IMR-90 (cell line): ENCODE measurements around the gene RNASE7. TPM values are rescaled to one million over a fixed set of nuclear protein-coding genes. Genes with fewer than 3 reads are reported as not detected.

Experiments used
- ATAC-seq: fragments of 200-7000 bp; cut with Tn5 transposase; 2 replicates; pipeline ENCODE4 v1.9.1; 2020; ENCODE audit warnings: low read depth, mild to moderate bottlenecking, moderate library complexity
- BruUV-seq: library from RNA; stranded (reverse); fragments of 400-500 nt; replicated peaks from 2 replicates; lab custom pipeline; 2021; lab: Mats Ljungman, UMichigan
- CTCF ChIA-PET: fragments of 300-600 bp; formaldehyde crosslinking; extraction: SDS; loops from one replicate; lab custom pipeline; 2021; ENCODE audit warnings: antibody characterized with exemption; lab: Yijun Ruan, JAX
- POLR2A ChIA-PET: fragments of 300-600 bp; sonication (Branson Sonifier 250); formaldehyde crosslinking; loops from one replicate; lab custom pipeline; 2022; ENCODE audit warnings: antibody characterized with exemption; ENCODE audit not compliant: unreplicated experiment; lab: Charles Lee
- DNase-seq: peaks from one replicate; pipeline ENCODE4 v3.0.0; 2013
- H2AFZ ChIP-seq: replicated peaks from 2 replicates; pipeline ENCODE3; 2013; ENCODE audit warnings: low read length, mild to moderate bottlenecking; ENCODE audit not compliant: poor library complexity
- H2AK5ac ChIP-seq: 2 replicates; pipeline ENCODE4 v1.6.1; 2013; ENCODE audit warnings: low read depth, low read length, inconsistent platforms
- H2AK9ac ChIP-seq: replicated peaks from 2 replicates; pipeline ENCODE3; 2013; ENCODE audit warnings: mild to moderate bottlenecking, low read depth, low read length, moderate library complexity; ENCODE audit not compliant: poor library complexity
- H2BK120ac ChIP-seq: 2 replicates; pipeline ENCODE4 v1.6.1; 2013; ENCODE audit warnings: low read depth, low read length, inconsistent platforms
- H2BK15ac ChIP-seq: 3 replicates; pipeline ENCODE4 v1.6.1; 2013; ENCODE audit warnings: low read depth, low read length, inconsistent platforms
- H2BK20ac ChIP-seq: 2 replicates; pipeline ENCODE4 v1.6.1; 2013; ENCODE audit warnings: low read depth, mild to moderate bottlenecking, inconsistent platforms, low read length, moderate library complexity
- H2BK5ac ChIP-seq: 2 replicates; pipeline ENCODE4 v1.6.1; 2013; ENCODE audit warnings: mild to moderate bottlenecking, low read depth, low read length, inconsistent platforms; ENCODE audit not compliant: poor library complexity, severe bottlenecking
- H3K14ac ChIP-seq: replicated peaks from 2 replicates; pipeline ENCODE4 v1.6.1; 2013; ENCODE audit warnings: low read depth, low read length, inconsistent platforms
- H3K18ac ChIP-seq: 2 replicates; pipeline ENCODE4 v1.6.1; 2013; ENCODE audit warnings: low read depth, low read length, control low read depth
- H3K23ac ChIP-seq: 2 replicates; pipeline ENCODE4 v1.6.1; 2013; ENCODE audit warnings: low read depth, low read length, inconsistent platforms
- H3K27ac ChIP-seq: 2 replicates; pipeline ENCODE4 v1.5.1; 2013; ENCODE audit warnings: mild to moderate bottlenecking, control low read depth, low read length; ENCODE audit not compliant: insufficient read depth
- H3K27me3 ChIP-seq: 2 replicates; pipeline ENCODE4 v1.6.1; 2013; ENCODE audit warnings: low read length; ENCODE audit not compliant: control insufficient read depth, insufficient read depth
- H3K36me3 ChIP-seq: 2 replicates; pipeline ENCODE4 v1.6.1; 2013; ENCODE audit warnings: low read length, mixed read lengths; ENCODE audit not compliant: control insufficient read depth, insufficient read depth
- H3K4ac ChIP-seq: 2 replicates; pipeline ENCODE4 v1.6.1; 2013; ENCODE audit warnings: low read depth, low read length, inconsistent platforms
- H3K4me1 ChIP-seq: 2 replicates; pipeline ENCODE4 v1.6.1; 2013; ENCODE audit warnings: low read length, mixed read lengths; ENCODE audit not compliant: control insufficient read depth, insufficient read depth
- H3K4me2 ChIP-seq: 2 replicates; pipeline ENCODE4 v1.6.1; 2013; ENCODE audit warnings: low read depth, mild to moderate bottlenecking, control low read depth, low read length, moderate library complexity
- H3K4me3 ChIP-seq: 2 replicates; pipeline ENCODE4 v1.5.1; 2013; ENCODE audit warnings: low read depth, mild to moderate bottlenecking, control low read depth, low read length, moderate library complexity; ENCODE audit not compliant: insufficient read depth
- H3K56ac ChIP-seq: 2 replicates; pipeline ENCODE4 v1.6.1; 2013; ENCODE audit warnings: low read length, inconsistent platforms; ENCODE audit not compliant: insufficient read depth; ENCODE audit errors: extremely low read depth
- H3K79me1 ChIP-seq, 2 experiments: 2 replicates each; pipeline ENCODE4 v1.6.1; 2013; ENCODE audit warnings: low read length in 2 of 2, inconsistent platforms in 1 of 2, low read depth in 1 of 2
- H3K9ac ChIP-seq: 2 replicates; pipeline ENCODE4 v1.6.1; 2013; ENCODE audit warnings: low read depth, low read length, control low read depth
- H3K9me1 ChIP-seq: 2 replicates; pipeline ENCODE4 v1.6.1; 2013; ENCODE audit warnings: low read length, inconsistent platforms; ENCODE audit not compliant: insufficient read depth
- H3K9me3 ChIP-seq: 2 replicates; pipeline ENCODE4 v1.6.1; 2013; ENCODE audit warnings: low read length; ENCODE audit not compliant: control insufficient read depth, insufficient read depth
- H4K20me1 ChIP-seq: 2 replicates; pipeline ENCODE4 v1.6.1; 2013; ENCODE audit warnings: low read length, inconsistent platforms; ENCODE audit not compliant: insufficient read depth
- H4K5ac ChIP-seq: 2 replicates; pipeline ENCODE4 v1.6.1; 2013; ENCODE audit warnings: mild to moderate bottlenecking, low read depth, low read length, control low read depth
- H4K8ac ChIP-seq, 2 experiments: 2 replicates each; pipeline ENCODE4 v1.6.1; 2013; ENCODE audit warnings: low read depth in 2 of 2, low read length in 2 of 2, control low read depth in 1 of 2, inconsistent platforms in 1 of 2
- H4K91ac ChIP-seq: 2 replicates; pipeline ENCODE4 v1.6.1; 2013; ENCODE audit warnings: low read depth, low read length, inconsistent platforms; ENCODE audit not compliant: insufficient read depth
- BHLHE40 ChIP-seq: fragments of 150-350 bp; IDR thresholded peaks from 2 replicates; pipeline ENCODE4 v1.6.1; 2016; ENCODE audit warnings: mild to moderate bottlenecking, low read depth, low read length
- CEBPB ChIP-seq: IDR thresholded peaks from 2 replicates; pipeline ENCODE4 v1.6.1; 2012; ENCODE audit warnings: low read depth, low read length, improper control_type of control experiment
- CHD1 ChIP-seq: IDR thresholded peaks from 2 replicates; pipeline ENCODE4 v1.6.1; 2012; ENCODE audit warnings: low read depth, low read length, improper control_type of control experiment
- CTCF ChIP-seq: conservative IDR thresholded peaks from 2 replicates; pipeline ENCODE4 v1.5.1; 2012; ENCODE audit warnings: mild to moderate bottlenecking, low read depth, low read length, improper control_type of control experiment
- ELK1 ChIP-seq: fragments of 150-350 bp; IDR thresholded peaks from 2 replicates; pipeline ENCODE4 v1.6.1; 2016; ENCODE audit warnings: low read depth, mild to moderate bottlenecking, low read length, moderate library complexity, borderline replicate concordance
- FOS ChIP-seq: fragments of 150-350 bp; IDR thresholded peaks from 2 replicates; pipeline ENCODE4 v1.6.1; 2016; ENCODE audit warnings: low read depth, low read length
- MAZ ChIP-seq: IDR thresholded peaks from 2 replicates; pipeline ENCODE4 v1.6.1; 2012; ENCODE audit warnings: low read depth, mild to moderate bottlenecking, low read length, improper control_type of control experiment, moderate library complexity, borderline replicate concordance
- NFE2L2 ChIP-seq: fragments of 150-350 bp; IDR thresholded peaks from 2 replicates; pipeline ENCODE4 v1.6.1; 2016; ENCODE audit warnings: low read depth, mild to moderate bottlenecking, low read length
- POLR2A ChIP-seq: IDR thresholded peaks from 2 replicates; pipeline ENCODE4 v1.6.1; 2012; ENCODE audit warnings: mild to moderate bottlenecking, low read depth, low read length
- RAD21 ChIP-seq: IDR thresholded peaks from 2 replicates; pipeline ENCODE4 v1.6.1; 2012; ENCODE audit warnings: low read length, improper control_type of control experiment
- RCOR1 ChIP-seq: IDR thresholded peaks from 2 replicates; pipeline ENCODE4 v1.6.1; 2012; ENCODE audit warnings: mild to moderate bottlenecking, low read length, improper control_type of control experiment; ENCODE audit not compliant: insufficient replicate concordance
- RFX5 ChIP-seq: IDR thresholded peaks from 2 replicates; pipeline ENCODE4 v1.8.0; 2012; ENCODE audit warnings: low read depth, mild to moderate bottlenecking, low read length, moderate library complexity
- USF2 ChIP-seq: fragments of 150-350 bp; IDR thresholded peaks from 2 replicates; pipeline ENCODE4 v1.6.1; 2017; ENCODE audit warnings: mild to moderate bottlenecking, antibody characterized with exemption, low read length, low read depth
- WGBS, 2 experiments: methylation state at CpG; one replicate each; pipeline versions ENCODE4 v1.1.5 to v1.1.7; 2013; ENCODE audit warnings: missing lambda C conversion rate in 2 of 2; ENCODE audit not compliant: insufficient read length in 1 of 2; ENCODE audit errors: extremely low coverage in 2 of 2; 5-methylcytosine and 5-hydroxymethylcytosine counted together
- dilution Hi-C: fragments of 300-500 bp; cut with HindIII; formaldehyde crosslinking; loops from one replicate; pipeline ENCODE4 v1.14.3; 2018; ENCODE audit warnings: low sequenced_read_pairs; ENCODE audit not compliant: unreplicated experiment
- in situ Hi-C: fragments of 300-500 bp; cut with MboI; formaldehyde crosslinking; loops from 3 replicates; pipeline ENCODE4 v1.14.3; 2019; ENCODE audit warnings: low sequenced_read_pairs, inconsistent platforms, mixed read lengths
- intact Hi-C: fragments of 100-400 bp; cut with micrococcal nuclease; formaldehyde crosslinking; loops from 2 replicates; pipeline ENCODE4 v1.10.0; 2022
- polyA plus RNA-seq, 3 experiments: library from polyadenylated mRNA; depleted of rRNA; stranded (reverse); fragments of >200 nt; gene quantifications; 2 replicates each; pipeline ENCODE4 v1.2.3, GENCODE V29; 2012; ENCODE audit warnings: low replicate concordance in 1 of 3
- total RNA-seq: library from RNA; depleted of rRNA; stranded (reverse); fragments of >200 nt; gene quantifications from 2 replicates; pipeline ENCODE4 v1.2.3, GENCODE V29; 2012

Gene RNASE7
- total and polyA plus RNA-seq, 2 of the 4 experiments (the other 2 are of a cell fraction): not detected

DNA sequence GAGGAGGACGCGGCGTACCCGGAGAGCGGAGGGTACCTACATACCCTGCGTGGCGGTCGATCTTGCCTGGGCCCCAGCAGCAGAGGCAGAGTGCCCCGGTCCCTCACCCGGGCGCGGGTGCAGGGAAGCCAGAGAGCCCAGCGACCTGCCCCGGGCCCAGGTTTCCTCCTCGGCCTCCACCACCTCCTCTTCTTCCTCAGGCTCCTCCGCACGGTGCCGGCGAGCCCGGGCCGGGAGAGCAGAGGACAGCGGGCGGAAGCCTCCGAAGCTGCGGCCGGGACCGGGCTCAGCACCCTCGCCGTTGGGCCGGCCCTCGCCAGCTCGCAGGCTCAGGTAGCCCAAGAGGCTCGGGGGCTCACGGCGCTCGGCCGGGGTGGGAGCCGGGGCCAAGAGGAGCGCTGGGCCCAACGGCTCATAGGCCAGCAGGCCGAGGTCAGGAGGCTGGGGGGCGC, 49.7 kb downstream of the RNASE7 start:
- TF ChIP-seq POLR2A: no peak
- TF ChIP-seq ELK1: no peak
- no peak for TF ChIP-seq CTCF
- no peak for TF ChIP-seq CEBPB
- no peak for TF ChIP-seq FOS
- TF ChIP-seq RFX5: no peak
- TF ChIP-seq MAZ: no peak
- TF ChIP-seq RCOR1: no peak
- no peak for TF ChIP-seq USF2
- no peak for TF ChIP-seq NFE2L2
- no peak for TF ChIP-seq CHD1
- TF ChIP-seq BHLHE40: no peak
- TF ChIP-seq RAD21: no peak
- dilution Hi-C loops: no loop called here

More for the DNA sequence above, 49.7 kb downstream of the RNASE7 start:
- Histone ChIP-seq H3K4ac (no peak overlapping the region), H2BK20ac (no peak overlapping the region), H3K27me3 (no peaks in the 10 kb centered on the region), H3K23ac (no peak overlapping the region), H3K14ac (no peak overlapping the region), H3K4me1 (peaks cover 11% of the 10 kb centered on the region), H3K9me1 (0 out of 2 replicates have a peak, but pooled peaks cover 2% of the 10 kb centered on the region), H2BK15ac (no peak overlapping the region), H3K56ac (no peak overlapping the region), H2BK120ac (no peak overlapping the region), H3K18ac (no peak overlapping the region), H2AK9ac (peak overlapping the region; percentile 92), H3K4me2 (no peak overlapping the region), H3K9ac (no peak overlapping the region), H2BK5ac (no peak overlapping the region), H3K36me3 (peaks cover 27% of the 10 kb centered on the region), H2AFZ (no peak overlapping the region), H3K79me1 (peaks cover 3 to 7% of the 10 kb centered on the region in 2 experiments; a peak in 1 of 4 replicates), H4K91ac (no peak overlapping the region), H2AK5ac (no peak overlapping the region), H4K8ac (no peak overlapping the region), H4K20me1 (peaks cover 6% of the 10 kb centered on the region), H4K5ac (no peak overlapping the region), H3K9me3 (no peaks in the 10 kb centered on the region), H3K4me3 (no peak overlapping the region), H3K27ac (no peak overlapping the region)
- no TSS peak for BruUV-seq
- intact Hi-C loops (loop anchor here (1.0 kb wide), 3 partner anchors 12 to 78 kb away; no protein-coding TSS in a partner anchor), in situ Hi-C loops (loop anchor here (25.0 kb wide), 2 partner anchors 630 to 755 kb away; partner anchors contain the start of genes APEX1, CCNB1IP1, OSGEP and PARP2)
- ATAC-seq (no peak), DNase-seq (no peak)
- WGBS, 2 experiments: 93% methylated on average over 26 of the region's 42 CpGs; no CpG with 5 or more reads in 1 of the 2 experiments
- CTCF ChIA-PET: interaction anchor here (0.8 to 2.9 kb wide), 11 partner anchors 12 to 77 kb away, joined by 3 to 22 read pairs (median 4); partner anchors contain the start of gene ARHGEF40
- POLR2A ChIA-PET: interaction anchor here (1.3 kb wide), 1 partner anchor 21 kb away, joined by 3 read pairs; no protein-coding TSS in a partner anchor
